Measurements from ENCODE around the gene CCM2L.
"Not testable (repeated sequence)": the region's sequence is repeated elsewhere in the genome, so short reads cannot be mapped to it uniquely, and the experiment has no call there.

Gene CCM2L

DNA sequence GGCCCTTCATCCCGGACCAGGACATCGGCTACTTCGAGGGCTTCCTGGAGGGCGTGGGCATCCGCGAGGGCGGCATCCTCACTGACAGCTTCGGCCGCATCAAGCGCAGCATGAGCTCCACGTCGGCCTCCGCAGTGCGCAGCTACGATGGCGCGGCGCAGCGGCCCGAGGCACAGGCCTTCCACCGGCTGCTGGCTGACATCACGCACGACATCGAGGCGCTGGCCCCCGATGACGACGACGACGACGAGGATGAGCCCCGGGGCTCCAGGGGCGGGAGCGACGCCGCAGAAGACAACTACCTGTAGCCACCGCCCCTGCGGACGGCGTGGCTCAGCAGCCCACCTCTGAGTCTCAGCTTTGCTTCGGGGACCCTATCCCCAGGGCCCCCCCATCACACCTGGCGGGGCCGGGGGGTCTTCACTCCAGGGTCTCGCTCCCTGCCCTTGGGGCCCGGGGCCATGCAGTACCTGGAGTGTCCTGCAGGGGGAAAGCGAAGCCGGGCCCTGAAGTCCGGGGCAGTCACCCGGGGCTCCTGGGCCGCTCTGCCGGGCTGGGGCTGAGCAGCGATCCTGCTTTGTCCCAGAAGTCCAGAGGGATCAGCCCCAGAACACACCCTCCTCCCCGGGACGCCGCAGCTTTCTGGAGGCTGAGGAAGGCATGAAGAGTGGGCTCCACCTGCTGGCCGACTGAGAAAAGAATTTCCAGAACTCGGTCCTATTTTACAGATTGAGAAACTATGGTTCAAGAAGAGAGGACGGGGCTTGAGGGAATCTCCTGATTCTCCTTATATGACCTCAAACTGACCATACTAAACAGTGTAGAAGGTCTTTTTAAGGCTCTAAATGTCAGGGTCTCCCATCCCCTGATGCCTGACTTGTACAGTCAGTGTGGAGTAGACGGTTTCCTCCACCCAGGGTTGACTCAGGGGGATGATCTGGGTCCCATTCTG lies 21.0 kb downstream of the CCM2L start:
- peak; percentile 90 to 91 for DNase-seq

GRCh38 chr20:32033316-32033715 lies 23.1 kb downstream of the CCM2L start:
- DNase-seq, result no peak

- DNase-seq, result not testable (repeated sequence)
Observed at GRCh38 chr20:32033721-32034120, 23.5 kb downstream of the CCM2L start.

- no peak for DNase-seq
Observed at GRCh38 chr20:32034581-32035425, 24.6 kb downstream of the CCM2L start.

- no peak for DNase-seq
Observed at GRCh38 chr20:32035426-32035779, 25.2 kb downstream of the CCM2L start.

- no peak for DNase-seq
Observed at GRCh38 chr20:32036252-32036651, 26.0 kb downstream of the CCM2L start.

- DNase-seq, result no peak
Observed at GRCh38 chr20:32036716-32037485, 26.7 kb downstream of the CCM2L start.

GRCh38 chr20:32037929-32038328 lies 27.7 kb downstream of the CCM2L start:
- no peak for DNase-seq

DNA sequence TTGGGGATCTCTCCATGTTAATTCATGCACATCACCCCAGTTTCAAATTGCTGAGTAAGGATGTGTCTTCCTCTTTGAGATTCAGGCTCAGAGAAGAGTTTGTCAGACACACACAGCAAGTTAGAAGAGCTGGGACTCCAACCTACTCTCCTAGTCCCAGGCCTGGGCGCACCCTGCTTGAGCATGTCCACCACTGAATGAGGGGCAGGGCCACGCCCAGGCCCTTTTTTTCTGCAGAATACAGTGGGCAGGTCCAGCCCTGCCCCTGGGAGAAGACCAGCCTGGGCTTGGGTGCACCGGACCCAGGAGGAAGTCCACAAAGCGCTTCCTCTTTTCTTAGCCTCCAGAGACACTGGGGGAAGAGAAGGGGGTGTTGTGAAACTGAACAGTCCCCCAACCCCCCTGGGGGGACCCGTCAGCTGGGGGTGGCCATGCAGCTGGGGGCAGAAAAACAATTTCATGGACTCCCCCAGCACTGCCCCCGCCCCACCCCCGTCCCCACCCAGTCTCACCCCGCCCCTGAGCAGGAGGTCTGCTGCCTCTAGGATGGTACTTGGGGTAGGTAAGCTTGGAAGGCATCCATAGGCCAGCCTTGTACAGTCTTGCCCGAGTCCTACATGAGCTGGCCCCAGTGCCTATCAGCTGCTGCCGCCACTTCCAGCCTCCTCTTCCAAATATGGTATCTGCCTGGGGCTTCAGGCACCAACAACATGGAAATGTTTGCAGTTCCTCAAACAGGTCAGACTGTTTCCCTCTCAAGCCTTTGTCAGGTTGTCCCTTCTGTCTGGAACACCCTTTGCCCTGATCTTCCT lies 30.1 kb downstream of the CCM2L start:
- DNase-seq, result no peak

DNA sequence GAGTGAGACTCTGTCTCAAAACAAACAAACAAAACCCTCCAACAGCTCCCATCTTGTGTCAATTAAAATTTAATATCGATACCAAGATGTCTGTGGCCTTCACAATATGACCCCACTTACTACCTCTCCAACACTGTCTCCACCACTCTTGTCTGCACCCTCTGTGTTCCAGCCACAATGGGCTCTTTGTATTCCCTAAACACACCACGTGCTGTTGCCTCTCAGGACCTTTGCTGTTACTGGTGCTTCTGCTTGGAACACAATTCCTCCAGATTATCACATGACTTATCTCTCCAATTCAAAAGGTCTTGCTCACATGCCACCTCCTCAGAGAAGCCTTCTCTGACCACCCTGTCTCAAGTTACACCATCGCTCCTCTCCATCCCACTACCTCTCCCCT lies 35.8 kb downstream of the CCM2L start:
- no peak for DNase-seq

GRCh38 chr20:32050324-32050841 lies 40.1 kb downstream of the CCM2L start:
- DNase-seq, result no peak

DNA sequence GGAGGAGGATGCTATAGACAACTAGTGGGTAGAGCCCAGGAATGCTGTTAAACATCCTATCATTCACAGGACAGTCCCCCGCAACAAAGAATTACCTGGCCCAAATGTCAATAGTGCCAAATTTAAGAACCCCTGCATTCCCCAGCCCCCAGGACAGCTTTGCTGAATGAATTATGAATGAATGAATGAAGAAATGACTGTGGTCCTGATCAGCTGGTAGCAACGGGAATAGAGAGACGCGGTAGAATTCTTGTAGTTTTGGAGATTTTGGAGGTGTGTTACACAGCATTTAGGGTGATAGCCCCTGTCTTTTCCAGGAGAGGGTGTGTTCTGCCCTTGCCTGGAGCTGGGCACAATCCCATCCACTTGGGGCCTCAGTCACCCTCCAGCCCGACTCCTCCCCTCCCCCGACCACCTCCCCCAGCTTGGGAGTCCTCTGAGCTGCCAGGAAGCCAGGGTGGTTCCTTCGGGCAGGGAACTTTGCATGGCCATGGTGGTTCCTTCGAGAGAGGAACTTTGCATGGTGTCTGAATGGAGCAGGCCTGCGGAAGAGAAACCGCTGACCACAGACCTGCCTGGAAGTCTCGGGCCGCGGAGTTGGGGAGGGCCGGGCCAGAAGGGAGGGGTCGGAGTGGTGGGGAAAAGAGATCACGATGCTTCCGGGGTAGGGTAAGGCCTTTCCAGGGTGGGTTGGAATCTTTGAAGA lies 40.8 kb downstream of the CCM2L start:
- DNase-seq, result no peak

- no peak for DNase-seq
Observed at GRCh38 chr20:32051720-32052089, 41.5 kb downstream of the CCM2L start.

- DNase-seq, result no peak
Observed at GRCh38 chr20:32052090-32052777, 42.0 kb downstream of the CCM2L start, which contains the start of gene HCK. TSS of gene HCK (plus strand) at chr20:32052242.

- no peak for DNase-seq
Observed at GRCh38 chr20:32052778-32053362, 42.6 kb downstream of the CCM2L start.

- DNase-seq, result no peak
Observed at GRCh38 chr20:32053648-32054047, 43.4 kb downstream of the CCM2L start.

GRCh38 chr20:32056708-32057483 lies 46.7 kb downstream of the CCM2L start:
- DNase-seq, result no peak

- no peak for DNase-seq
Observed at GRCh38 chr20:32057656-32058184, 47.5 kb downstream of the CCM2L start.

GRCh38 chr20:32059189-32059588 lies 49.0 kb downstream of the CCM2L start:
- DNase-seq, result no peak
